Neural progenitor cell (in vitro differentiated cells): Measurements from ENCODE around the gene TPBGL.

Experiments used
- EZH2 ChIP-seq: fragments of 200-600 bp; sonication (generic); IDR thresholded peaks from 2 replicates; pipeline ENCODE4 v1.6.1; 2017; ENCODE audit warnings: antibody characterized with exemption, mild to moderate bottlenecking, moderate library complexity
- EZH2phosphoT487 ChIP-seq: fragments of 200-600 bp; sonication (generic); IDR thresholded peaks from 2 replicates; pipeline ENCODE4 v1.6.1; 2017; ENCODE audit warnings: antibody characterized with exemption
- TF ChIP-seq, protein P1 (sequence below): fragments of 200-600 bp; sonication (generic); IDR thresholded peaks from 2 replicates; pipeline ENCODE4 v1.5.1; 2017; ENCODE audit warnings: antibody characterized with exemption, mild to moderate bottlenecking

DNA sequence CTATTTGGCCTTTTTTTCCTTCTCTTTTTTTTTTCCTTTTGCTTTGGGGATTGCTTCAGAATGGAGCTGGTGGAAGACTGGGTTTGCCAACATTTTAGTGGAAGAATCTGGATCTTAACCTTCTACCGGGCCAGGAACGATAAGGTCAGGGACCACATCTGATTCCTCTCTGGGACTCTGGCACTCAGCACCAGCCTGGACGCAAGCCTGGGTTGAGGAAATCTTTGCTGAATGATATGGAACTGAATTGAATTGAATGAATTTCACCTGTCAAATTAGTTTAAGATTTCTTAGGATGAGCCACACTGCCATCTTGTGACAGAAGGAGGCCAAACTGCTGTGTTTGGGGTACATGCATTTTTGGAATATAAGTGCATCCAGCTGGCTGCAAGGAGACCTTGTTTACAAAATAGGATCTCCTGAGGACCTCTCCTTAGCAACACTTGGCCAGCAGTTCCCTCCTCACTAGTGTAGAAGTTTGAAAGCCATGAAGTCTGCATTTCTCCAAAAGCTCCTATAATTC lies 30.4 kb downstream of the TPBGL start:
- no peak for TF ChIP-seq EZH2
- TF ChIP-seq, protein P1, sequence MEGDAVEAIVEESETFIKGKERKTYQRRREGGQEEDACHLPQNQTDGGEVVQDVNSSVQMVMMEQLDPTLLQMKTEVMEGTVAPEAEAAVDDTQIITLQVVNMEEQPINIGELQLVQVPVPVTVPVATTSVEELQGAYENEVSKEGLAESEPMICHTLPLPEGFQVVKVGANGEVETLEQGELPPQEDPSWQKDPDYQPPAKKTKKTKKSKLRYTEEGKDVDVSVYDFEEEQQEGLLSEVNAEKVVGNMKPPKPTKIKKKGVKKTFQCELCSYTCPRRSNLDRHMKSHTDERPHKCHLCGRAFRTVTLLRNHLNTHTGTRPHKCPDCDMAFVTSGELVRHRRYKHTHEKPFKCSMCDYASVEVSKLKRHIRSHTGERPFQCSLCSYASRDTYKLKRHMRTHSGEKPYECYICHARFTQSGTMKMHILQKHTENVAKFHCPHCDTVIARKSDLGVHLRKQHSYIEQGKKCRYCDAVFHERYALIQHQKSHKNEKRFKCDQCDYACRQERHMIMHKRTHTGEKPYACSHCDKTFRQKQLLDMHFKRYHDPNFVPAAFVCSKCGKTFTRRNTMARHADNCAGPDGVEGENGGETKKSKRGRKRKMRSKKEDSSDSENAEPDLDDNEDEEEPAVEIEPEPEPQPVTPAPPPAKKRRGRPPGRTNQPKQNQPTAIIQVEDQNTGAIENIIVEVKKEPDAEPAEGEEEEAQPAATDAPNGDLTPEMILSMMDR: peak; percentile 65
- TF ChIP-seq EZH2phosphoT487: no peak
